GM12891 (cell line): ENCODE data around the gene NAT8L.

ENCODE experiments used
- POLR2A ChIP-seq: IDR thresholded peaks from 2 replicates; pipeline ENCODE4 v1.6.1; 2011; ENCODE audit warnings: low read depth, low read length, control low read depth
- POLR2AphosphoS5 ChIP-seq: IDR thresholded peaks from 2 replicates; pipeline ENCODE4 v1.6.1; 2011; ENCODE audit warnings: low read depth, low read length, control low read depth

- TF ChIP-seq POLR2AphosphoS5: no peak
- TF ChIP-seq POLR2A: no peak
Observed at GRCh38 chr4:2116687-2117400, 57.7 kb downstream of the NAT8L start.
